IPS-18c (cell line): Measurements from ENCODE around the gene S100A3.
"Not testable (repeated sequence)": the region's sequence is repeated elsewhere in the genome, so short reads cannot be mapped to it uniquely, and the experiment has no call there.

Experiments used
- H3K4me3 ChIP-seq: 2 replicates; pipeline ENCODE4 v1.7.0; 2013; ENCODE audit warnings: low read depth, mild to moderate bottlenecking, low read length, moderate library complexity; ENCODE audit not compliant: insufficient read depth
- H3K9me3 ChIP-seq: one replicate; pipeline ENCODE4 v1.6.1; 2013; ENCODE audit warnings: mild to moderate bottlenecking, low read length, moderate library complexity; ENCODE audit not compliant: control insufficient read depth, insufficient read depth

S100A3 gene

GRCh38 chr1:153527683-153528040 lies 21.4 kb downstream of the S100A3 start:
- H3K4me3 ChIP-seq: no peak overlapping the region
- H3K9me3 ChIP-seq: no peaks in the 10 kb centered on the region

- no peaks in the 10 kb centered on the region for H3K9me3 ChIP-seq
- no peak overlapping the region for H3K4me3 ChIP-seq
Measured at GRCh38 chr1:153527023-153527682, 21.9 kb downstream of the S100A3 start.

DNA sequence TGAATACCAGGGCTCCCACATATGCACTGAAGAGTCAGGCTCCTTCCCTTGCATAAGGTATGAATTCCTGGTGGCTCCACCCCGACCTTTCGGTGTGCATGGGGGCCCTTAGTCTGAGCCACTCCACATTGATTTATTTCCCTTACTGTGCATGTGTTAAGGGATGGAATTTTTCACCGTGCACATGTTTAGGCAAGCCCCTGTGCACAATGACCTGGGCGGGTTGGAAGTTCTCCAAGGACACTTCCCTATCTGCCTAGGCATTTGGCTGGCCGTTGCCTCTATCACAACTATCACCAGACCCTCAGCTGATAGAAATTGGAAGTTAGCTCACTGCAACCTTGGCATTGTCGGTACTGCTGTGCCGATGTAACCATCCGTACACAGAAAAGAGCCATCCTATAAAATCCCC lies 22.9 kb downstream of the S100A3 start:
- no peak overlapping the region for H3K4me3 ChIP-seq
- no peaks in the 10 kb centered on the region for H3K9me3 ChIP-seq

- Histone ChIP-seq H3K4me3 (no peak overlapping the region), H3K9me3 (no peaks in the 10 kb centered on the region)
Measured at GRCh38 chr1:153525088-153525728, 23.9 kb downstream of the S100A3 start.

DNA sequence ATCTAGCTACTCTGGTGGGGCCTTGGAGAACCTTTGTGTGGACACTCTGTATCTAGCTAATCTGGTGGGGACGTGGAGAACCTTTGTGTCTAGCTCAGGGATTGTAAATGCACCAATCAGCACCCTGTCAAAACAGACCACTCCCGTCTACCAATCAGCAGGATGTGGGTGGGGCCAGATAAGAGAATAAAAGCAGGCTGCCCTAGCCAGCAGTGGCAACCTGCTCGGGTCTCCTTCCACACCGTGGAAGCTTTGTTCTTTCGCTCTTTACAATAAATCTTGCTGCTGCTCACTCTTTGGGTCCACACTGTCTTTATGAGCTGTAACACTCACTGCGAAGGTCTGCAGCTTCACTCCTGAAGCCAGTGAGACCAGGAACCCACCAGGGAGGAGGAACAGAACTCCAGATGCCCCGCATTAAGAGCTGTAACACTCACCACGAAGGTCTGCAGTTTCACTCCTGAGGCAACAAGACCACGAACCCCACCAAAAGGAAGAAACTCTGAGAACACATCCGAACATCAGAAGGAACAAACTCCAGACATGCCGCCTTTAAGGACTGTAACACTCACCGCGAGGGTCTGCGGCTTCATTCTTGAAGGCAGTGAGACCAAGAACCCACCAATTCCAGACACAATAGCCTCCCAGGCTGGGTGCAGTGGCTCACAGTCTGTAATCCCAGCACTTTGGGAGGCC lies 26.6 kb downstream of the S100A3 start:
- not testable (repeated sequence) for H3K9me3 ChIP-seq, H3K4me3 ChIP-seq

GRCh38 chr1:153521808-153522207 lies 27.2 kb downstream of the S100A3 start:
- H3K9me3 ChIP-seq, H3K4me3 ChIP-seq: not testable (repeated sequence)

DNA sequence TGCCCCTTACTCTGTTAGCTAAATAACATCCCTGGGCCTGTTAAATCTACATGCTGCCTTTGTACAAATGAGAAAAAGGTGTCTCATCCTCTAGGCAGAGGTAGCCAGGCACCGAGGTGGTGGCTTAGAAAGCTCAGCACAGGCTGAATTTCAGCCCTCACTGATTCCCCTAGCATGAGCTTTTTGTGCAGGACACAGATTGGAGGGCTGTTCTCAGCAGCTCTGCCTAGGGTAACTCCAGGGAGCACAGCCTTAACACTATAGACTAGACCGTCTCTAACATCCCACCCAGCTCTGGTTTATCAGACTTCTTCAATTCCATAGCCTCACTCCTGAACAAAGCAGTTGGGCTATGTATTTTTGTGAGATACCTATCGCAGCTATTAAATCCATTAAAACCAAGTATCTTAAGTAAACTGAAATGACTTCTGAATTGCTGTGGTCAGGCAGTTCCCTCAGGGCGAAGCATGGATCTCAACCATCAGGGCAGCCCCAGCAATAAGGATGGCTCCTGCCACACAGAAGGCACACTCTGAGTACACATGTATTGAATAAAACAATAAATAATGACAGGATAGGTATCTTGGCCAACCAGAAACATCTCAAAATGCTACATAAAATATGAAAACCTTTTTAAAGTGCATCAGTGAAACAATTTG lies 28.1 kb downstream of the S100A3 start:
- H3K4me3 ChIP-seq: no peak overlapping the region
- no peaks in the 10 kb centered on the region for H3K9me3 ChIP-seq

DNA sequence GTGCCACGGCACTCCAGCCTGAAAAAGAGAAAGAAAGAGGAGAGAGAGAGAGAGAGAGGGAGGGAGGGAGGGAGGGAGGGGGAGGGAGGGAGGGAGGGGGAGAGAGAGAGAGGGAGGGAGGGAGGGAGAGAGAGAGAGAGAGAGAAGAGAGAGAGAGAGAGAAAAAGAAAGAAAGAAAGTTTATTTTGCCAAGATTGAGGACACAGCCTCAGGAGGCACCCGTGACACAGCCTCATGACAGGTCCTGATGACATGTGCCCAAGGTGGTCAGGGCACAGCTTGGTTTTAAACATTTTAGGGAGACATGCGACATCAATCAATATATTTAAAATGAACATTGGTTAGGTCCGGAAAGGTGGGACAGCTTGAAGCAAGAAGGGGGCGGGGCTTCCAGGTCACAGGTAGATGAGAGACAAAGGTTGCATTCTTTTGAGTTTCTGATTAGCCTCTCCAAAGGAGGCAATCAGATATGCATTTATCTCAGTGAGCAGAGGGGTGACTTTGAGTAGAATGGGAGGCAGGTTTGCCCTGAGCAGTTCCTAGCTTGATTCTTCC lies 28.8 kb downstream of the S100A3 start:
- not testable (repeated sequence) for H3K9me3 ChIP-seq, H3K4me3 ChIP-seq

DNA sequence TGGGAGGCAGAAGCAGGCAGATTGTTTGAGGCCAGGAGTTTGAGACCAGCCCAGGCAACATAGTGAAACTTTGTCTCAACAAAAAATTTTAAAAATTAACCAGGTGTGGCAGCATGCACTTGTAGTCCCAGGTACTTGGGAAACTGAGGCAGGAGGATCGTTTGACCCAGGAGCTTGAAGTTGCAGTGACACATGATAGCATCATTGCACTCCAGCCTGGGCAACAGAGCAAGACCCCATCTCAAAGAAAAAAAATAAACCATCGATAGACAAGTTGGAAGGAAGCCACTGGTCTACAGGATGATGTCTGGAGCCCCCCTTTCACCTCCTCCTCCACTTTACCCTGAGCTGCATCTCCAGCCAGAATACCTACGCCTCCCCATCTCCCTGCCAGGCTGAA lies 29.8 kb downstream of the S100A3 start:
- no peak overlapping the region for H3K4me3 ChIP-seq

GRCh38 chr1:153515504-153516394 lies 33.3 kb downstream of the S100A3 start:
- H3K4me3 ChIP-seq: no peak overlapping the region
- no peaks in the 10 kb centered on the region for H3K9me3 ChIP-seq

More for the DNA sequence above, 29.8 kb downstream of the S100A3 start:
- H3K9me3 ChIP-seq: no peaks in the 10 kb centered on the region

GRCh38 chr1:153513666-153514065 lies 35.4 kb downstream of the S100A3 start:
- H3K9me3 ChIP-seq: no peaks in the 10 kb centered on the region
- H3K4me3 ChIP-seq: no peak overlapping the region

DNA sequence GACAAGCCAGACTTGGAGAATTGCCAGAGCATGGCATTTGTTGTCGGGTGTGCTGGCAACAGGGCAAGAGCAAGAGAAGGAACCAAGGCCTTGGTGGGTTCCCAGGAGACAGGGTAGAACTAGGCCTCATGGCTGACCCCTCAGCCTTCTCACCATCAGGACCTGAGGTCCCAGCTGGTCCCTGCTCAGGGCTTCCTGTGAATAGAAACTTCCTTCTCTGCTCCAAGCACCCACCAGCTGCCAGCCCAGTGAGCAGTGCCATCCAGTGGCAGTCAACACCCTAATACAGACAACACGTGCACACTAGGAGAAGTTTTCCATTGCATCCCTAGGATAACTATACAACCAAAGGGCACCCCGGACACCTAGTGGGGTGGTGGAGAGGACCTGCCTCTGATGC lies 36.0 kb downstream of the S100A3 start:
- Histone ChIP-seq H3K9me3 (no peaks in the 10 kb centered on the region), H3K4me3 (no peak overlapping the region)

DNA sequence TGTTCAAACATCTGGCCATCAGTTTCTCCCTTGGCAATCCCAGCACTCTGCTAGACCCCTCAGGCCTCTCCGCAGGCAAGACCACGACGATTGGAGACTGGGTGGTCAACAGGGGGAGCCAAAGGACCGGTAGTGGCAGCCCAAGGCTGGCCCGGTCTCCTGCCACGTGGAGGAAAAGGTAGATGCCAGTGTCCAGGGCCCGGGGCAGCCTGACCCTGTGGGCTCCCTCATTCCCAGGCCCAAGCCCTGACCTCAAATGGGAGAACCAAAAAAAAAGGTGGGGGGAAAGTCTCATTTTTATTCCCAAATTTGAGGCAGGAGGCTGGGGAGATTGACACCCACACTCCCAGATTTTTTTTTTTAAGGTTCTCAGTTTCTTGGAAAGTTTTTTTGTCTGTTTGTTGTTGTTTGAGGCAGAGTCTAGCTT lies 38.1 kb downstream of the S100A3 start:
- H3K9me3 ChIP-seq: no peaks in the 10 kb centered on the region
- H3K4me3 ChIP-seq: no peak overlapping the region

DNA sequence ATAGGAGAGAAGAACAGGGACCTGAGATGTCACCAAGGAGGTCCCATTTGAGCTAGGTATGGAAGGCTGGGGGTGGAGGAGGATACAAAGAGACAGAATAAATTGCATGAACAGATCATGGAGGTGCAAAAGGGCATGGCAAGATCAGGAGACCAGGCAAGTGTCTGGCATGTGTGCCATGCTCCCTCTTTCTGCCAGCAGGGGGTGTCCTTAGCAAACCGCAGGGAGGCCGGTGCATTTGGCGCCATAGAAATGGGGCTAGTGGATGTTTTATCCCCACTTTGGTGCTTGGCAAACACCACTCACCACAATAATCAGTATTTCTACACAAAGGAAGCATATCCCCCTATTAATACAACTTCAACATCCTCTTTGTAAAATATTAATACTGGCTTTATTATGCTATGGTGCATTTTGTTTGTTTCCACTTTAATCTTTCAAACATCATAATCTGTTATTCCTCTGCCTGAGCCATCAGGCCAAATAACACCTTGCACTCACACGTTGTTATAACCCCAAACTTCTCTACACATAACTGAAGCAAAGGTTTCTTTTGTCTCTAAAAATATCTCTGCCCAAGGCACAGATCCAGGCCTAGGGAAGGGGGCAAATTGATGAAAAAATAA lies 39.2 kb downstream of the S100A3 start:
- H3K9me3 ChIP-seq: no peaks in the 10 kb centered on the region
- no peak overlapping the region for H3K4me3 ChIP-seq

DNA sequence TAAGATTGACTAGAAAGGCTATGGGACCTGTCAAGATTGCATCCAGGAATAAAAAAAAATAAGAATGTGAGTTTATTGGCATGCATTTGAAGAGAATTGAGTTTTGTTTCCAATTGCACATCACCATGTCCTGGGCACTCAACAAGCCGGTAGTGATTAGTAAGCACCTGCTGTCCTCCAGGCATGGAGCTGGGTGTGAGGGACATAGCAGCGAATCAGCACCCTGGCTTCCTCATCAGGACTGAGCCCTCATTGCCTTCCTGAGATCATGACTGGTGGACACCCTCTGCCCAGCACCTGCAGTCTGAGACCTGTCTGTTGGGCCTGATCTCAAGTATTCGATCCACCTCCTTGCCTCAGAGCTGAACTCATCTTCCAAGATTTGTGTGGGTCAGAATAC lies 40.0 kb downstream of the S100A3 start:
- Histone ChIP-seq H3K4me3 (no peak overlapping the region), H3K9me3 (no peaks in the 10 kb centered on the region)

- H3K9me3 ChIP-seq: no peaks in the 10 kb centered on the region
- no peak overlapping the region for H3K4me3 ChIP-seq
Measured at GRCh38 chr1:153507926-153508583, 41.0 kb downstream of the S100A3 start.
